Measurements from ENCODE around the gene EMP2.

EMP2 gene

DNA sequence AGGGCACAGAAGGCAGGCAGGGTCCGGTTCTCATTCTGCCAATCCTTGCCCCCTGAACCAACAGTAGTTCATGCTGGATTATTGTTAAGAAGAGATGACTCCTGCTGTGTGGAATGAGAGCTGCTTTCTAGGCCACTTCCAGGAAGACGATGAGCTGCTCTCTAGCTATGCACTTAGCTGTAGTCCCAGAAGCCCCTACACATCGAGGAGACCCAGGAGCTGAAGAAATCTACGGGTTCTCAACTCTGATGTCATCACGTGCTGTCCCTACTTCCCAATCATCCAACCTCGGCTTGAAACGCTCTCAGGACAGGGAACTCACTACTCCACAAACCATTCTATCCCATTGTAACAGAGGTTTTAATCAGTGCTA lies 29.0 kb upstream of the EMP2 start:
- DNase-seq: no peak

DNA sequence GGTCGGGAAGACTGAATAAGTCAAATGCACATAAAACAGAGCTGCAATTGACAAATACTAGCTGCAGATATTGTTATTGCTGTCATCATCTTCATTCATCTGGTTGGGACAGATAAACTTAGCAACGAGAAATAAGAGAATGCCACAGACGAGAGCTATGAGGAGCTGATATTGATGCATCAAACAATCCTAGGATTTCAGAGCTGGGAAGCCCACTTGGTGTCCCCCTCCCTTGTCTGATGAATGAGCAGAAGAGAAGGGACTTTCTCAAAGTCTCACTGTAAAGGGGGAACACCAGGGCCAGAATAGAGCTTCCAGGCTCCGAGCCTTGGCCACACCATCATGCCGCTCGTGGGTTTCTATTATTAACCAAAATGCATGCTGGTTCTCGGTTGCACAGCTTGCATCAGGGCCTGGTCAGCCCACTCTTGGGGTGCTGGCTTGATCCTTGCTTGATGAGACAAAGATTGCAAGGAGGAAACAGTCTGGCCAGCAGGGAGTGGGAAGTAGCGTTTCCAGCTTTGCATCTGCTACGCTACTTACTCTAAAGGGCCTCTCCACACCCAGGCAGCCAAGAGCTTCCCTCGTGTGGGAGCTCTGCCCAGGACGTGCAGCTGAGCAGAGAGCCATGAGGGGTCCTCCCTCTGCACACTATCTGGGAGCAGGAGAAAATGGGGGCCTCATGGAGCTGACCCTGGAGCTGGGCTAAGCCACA lies 28.4 kb upstream of the EMP2 start:
- peak; percentile 45 to 65 for DNase-seq

DNA sequence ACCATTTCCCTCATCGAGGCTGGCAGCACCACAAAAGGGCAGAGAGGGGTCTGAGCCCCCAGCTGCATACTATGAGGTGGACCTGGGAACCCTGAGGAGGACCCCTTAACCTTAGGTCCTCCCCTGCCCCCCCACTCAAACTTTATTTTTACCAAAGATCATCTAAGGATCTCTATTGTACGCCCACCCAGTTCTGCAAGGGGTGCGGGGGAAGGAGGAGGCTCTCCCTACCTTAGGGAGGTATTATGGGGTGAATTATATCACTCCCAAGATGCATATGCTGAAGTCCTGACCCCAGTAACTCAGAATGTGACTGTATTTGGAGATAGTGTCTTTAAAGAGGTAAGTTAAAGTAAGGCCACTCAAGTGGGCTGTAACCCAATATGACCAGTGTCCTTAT lies 26.8 kb upstream of the EMP2 start:
- no peak for DNase-seq

DNA sequence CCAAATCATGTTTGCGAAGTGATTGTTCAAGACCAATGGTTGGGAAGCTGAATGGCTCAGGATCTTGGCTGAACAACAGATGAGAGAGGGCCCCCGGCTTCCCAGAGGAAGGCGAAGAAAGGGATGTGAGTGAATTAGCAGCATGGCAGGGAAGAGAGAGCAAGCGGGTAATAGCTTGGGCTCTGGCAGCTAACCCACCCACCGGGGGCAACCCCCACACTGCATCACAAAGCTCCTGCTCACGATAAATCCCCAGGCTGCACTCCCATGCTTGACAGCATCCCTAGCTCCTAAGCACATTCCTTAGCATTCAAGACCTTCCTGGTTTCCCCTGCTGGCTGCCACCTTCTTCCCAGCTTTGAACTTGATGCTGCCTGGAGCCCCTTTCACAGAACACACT lies 26.2 kb upstream of the EMP2 start:
- no peak for DNase-seq

DNA sequence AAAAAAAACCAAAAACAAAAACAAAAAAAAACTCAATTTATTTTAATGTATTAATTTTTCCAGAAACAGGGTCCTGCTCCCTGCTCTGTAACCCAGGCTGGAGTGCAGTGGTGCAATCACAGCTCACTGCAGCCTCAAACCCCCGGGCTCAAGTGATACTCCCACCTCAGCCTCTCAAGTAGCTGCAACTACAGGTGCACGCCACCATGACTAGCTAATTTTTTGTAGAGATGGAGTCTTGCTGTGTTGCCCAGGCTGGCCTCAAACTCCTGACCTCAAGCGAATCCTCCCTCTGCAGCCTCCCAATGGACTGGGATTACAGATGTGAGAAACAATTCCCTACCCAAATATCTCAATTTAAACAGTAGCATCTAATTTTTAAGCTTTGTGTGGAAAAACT lies 25.2 kb upstream of the EMP2 start:
- no peak for DNase-seq

DNA sequence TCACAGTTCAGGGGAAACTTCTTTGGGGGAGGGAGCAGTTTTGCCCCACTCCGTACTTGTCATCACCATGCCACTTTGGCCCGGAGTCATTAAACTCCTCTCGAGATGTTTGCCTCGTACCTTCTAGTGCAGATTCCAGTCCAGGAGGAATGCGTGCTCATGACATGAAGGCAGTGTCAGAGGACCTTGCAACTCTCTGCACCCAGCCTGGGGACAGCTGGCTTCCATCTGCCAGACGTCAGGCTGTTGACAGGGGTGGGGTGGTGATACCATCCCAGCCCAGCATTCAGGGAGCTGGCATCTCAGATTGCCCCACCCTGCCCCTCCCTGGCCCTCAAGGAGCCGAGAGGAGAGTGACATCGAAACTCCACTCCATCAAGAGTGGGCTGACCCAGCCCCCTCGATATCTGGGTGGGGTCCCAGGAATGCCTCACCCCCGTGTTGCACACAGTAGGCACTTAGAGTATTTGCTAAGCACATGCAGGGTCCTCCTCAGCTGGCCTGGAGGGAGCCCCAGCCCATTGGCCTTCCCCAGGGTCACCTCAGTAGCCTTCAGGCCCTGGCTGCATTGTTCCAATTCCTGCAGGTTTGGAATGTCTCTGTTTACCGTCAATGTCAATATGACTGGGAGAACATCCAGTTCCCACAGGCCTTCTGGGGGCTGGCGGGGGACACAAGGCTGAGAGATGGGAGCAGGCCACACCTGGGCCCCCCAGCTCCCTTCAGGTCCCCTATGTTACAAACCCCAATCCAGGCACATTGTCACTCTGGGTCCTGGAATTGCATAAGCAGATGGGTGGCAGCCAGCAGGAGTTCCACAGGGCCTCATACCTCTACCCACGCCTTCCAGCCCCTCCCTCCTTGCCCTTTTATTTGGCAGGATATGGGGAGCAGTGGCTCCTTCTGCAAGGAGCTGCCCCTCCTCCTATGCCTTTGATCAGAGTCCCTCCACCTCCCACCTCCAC lies 21.3 kb upstream of the EMP2 start:
- no peak for DNase-seq

DNA sequence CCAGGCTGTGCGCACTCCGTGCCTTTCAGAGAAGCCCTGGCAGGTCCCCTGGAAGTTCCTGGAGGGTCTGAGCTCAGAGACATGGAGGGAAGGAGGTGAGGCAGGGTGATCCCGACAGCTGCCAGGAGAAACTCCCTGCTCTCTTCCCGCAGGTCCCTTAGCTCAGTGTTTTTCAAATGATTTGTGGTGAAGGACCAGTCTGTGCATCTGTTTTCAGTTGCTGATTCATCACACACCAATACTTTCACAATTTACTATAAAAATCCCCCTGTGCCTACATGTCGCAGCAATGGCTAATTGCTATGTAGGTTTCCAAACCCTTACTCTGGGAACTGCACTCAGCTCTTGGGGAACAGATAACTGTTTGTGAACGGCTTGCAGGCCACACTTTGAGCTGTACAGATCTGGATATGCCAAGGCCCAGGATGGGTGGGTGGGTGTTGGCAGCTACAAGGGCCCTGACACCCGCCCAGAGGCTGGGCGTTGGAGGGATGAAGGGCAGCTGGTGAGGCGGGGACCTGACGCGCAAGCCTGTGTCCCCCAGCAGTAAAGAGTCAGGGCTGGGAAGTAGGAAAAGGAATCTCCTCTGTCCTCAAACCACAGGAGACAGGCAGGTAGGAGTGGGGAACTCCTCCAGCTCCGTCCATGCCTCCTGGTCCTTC lies 20.5 kb upstream of the EMP2 start:
- peak in 1 of 2 donors; percentile 10 for DNase-seq

DNA sequence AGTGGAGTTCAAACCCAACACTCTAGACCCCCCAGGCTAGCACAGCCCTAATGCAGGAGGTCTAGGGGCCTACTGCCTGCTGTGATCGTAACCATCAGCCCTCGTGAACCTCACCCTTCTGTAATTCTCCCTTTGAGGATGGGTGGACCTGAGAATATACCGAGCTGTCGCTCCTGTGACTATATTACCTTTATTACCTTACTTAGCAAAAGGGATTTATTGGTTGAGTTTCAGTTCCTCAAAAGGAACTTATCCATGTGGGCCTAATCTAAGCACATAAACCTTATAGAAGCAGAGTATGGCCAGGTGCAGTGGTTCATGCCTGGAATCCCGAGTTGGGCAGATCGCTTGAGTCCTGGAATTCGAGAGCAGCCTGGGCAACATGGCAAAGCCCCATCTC lies 19.2 kb upstream of the EMP2 start:
- no peak for DNase-seq

DNA sequence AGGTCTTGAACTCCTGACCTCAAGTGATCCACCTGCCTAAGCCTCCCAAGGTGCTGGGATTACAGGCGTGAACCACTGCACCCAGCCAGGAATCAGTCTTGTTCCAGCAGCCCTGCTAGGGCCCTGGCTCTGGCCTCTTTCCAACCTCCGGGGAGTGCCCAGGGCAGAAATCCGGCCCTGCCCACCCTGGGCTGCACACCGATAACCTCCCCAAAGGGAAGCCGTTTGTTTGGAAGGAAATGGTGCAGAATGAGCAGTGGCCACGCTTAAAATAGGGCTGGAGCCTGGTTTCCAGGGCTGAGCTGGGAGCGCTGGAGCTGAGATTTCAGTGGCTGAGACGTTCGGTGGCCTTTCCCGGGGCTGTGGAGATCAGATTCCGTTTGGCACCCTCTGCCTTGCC lies 17.8 kb upstream of the EMP2 start:
- no peak for DNase-seq

DNA sequence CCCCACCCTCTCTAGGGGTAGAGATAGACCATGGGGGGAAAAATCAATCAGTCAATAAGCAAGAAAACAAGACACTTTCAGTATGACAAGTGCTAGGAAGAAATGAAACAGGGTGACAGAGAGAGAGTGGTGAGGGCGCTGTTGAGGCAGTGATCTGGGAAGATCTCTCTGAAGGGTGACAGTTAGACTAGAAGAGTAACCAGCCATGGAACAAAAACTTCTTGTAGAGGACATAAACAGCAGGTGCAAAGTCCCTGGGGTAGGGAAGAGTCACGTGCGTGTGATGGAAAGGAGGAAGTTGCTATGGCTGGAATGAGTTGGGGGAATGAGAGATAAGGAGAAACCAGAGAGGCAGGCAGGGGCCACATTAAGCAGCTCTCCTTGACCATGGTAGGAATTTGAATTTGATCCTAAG lies 16.8 kb upstream of the EMP2 start:
- DNase-seq: no peak

DNA sequence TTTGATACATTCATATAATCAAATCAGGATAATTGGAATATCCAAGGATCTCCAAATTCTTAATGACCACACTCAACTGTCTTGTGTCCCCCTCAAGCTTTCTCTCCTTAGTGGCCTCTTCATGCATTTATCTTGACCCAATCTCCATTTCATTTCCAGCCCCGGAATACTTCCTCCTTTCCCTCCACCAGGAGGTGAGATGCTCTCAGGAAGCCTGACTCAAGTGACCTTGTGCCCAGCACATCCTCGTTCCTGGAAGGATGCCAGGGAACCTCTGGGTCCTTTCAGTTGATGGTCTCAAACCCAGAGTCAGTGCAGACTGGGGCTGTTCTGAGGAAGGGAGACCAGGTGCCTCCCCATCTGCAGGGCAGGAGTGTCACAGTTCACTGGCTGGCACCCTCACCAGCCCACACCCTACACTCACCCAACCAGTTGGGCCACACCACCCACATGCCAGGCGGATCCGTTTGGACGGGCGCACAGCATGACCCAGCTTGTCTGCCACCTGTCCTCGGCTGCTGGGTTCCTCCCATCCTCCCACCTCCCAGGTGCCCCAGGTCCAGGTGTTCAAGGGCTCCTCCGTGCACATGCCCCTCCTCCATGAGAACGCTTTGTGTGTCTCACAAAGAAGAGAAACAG lies 14.0 kb upstream of the EMP2 start:
- DNase-seq: no peak

DNA sequence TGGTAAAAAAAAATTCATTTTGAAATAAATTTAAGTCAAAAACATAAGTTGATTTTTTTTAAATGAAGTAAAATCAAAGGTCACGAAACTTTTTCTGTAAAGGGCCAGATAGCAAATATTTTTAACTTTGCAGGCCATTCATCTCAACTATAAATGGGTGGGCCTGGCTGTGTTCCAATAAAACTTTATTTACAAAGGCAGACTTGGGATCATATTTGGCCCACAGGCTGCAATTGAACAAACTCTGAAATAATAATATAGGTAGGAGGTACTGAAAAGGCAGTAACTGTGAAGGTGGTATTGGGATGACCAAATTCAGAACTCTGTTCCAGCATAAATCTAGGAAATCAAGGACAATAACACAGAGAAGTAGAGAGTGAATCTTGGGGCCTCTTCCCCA lies 12.2 kb upstream of the EMP2 start:
- no peak for DNase-seq

DNA sequence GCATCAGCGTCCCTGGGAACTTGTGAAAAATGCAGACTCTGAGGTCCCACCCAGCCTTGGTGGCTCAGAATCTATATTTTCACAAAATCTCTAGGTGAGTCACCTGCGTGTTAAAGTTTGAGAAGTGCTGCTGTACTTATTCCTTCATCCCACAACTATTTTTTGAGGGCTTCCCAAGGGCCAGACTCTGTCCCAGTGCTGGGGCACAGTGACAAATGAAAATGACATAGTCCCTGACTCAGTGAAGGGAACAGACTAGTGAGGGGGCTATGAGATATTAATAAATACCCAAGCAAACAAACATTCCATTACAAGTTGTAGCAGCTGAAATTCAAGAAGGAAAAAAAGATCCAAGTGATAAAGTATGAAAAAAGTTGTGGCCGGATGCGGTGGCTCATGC lies 9.9 kb upstream of the EMP2 start:
- DNase-seq: no peak

DNA sequence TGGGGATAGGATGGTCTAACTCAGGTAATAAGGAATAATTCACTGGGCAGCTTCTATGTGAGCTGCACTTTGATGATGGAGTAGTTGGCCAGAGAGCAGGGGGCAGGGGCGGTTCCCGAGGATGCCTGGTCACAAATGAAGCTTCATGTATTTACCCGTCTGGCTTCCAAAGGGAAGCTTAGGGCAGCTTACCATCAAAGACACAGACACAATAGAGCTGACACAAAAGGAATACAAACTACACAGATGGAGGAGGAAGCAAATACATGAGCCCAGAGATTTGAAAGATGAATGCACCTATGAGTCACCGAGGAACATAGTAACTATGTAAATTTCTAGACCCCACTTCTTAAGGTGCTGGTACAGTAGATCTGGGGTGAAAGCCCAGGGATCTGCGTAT lies 8.7 kb upstream of the EMP2 start:
- DNase-seq: no peak

DNA sequence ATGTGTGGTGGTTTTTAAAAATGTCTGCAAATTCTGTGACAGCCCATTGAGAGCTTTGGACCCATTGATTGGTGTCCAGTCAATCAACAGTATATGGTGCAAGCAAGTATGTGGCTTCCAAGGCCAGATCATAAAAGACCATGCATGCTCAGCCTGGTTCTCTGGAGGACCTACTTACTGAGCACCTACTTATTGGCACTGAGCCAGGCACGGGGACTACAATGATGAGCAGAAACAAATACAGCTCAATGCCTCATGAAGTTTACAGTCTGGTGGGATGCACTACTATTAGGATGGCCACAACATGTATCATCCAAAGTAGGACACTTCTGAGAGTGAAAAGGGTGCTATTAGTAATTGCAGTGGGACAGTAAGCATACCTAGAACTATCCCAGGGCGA lies 7.2 kb upstream of the EMP2 start:
- no peak for DNase-seq

DNA sequence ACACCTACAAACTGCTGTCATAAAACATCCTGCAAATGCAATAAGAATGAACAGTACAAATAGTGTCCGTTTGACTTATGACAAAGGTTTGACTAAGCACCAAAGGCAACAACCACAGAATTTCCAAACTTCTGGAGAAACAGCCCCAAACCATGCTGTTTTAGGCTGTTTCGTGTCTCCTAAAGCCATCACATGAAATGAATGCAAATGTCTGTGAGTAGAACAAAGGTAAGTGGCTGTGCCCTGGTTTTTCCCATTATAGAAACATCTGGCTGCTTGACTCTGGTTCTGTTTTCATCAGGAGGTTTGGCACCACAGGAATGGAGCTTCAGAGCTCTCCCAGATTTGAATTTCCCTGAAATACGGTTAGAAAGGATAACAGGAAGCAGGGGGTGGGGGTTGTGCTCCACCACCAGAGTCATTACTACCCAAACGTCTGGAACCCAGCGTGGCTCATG lies 4.6 kb upstream of the EMP2 start:
- peak in 1 of 2 donors; percentile 11 for DNase-seq

DNA sequence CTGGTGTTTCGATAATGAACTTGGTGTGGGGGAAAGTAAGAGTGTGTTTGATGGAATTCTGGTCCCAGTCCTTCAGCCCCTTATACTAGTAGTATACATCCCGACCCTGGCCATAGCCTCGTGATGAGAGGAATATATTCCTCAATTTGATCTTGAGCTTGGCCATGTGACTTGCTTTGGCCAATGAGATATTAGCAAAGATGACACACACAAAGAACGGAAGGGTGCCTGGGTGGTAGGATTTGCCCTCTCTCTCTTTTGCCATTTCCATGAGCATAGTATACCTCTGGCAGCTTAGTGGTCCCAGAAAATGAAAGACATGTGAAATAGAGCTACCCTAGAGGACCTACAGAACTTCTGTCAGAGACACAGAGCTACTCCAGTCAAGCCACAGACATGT lies 2.9 kb upstream of the EMP2 start:
- DNase-seq: no peak

DNA sequence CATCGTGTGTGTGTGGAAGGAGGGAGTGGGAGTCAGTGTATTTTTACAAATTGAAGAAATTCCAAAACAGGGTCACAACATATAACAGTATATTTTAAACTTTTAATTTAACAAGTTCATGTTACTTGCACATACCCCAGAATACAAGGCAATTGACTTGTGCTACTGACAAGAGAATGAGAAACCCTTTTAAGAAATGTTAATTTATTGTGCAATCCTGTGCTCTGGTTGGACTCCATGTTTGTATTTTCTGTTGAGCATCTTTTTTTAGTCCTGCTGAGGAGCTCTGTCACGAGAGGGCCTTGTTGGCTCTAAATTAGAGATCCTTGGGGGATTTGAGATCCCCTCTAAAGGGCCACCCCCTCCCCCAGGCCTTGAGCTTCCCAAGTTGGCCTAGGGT lies 1.1 kb upstream of the EMP2 start:
- no peak for DNase-seq

DNA sequence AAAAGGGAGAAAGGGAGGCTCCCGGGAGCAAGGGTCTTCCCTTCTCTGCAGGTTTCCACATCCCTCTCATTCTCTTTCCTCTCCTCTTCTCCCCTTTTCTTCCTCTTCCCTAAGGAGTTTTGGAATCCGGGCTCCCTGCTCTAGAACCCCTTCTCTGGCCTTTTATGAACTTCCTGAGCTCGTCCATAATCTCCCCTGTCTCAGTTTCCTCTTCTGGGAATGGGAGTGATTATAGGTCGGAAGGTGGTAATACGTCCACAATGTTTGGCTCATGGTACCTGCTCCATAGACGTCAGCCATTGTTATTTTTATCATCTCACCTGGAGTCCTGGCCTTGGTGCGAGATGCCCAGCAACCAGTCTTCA lies 467 bp upstream of the EMP2 start:
- no peak for DNase-seq

DNA sequence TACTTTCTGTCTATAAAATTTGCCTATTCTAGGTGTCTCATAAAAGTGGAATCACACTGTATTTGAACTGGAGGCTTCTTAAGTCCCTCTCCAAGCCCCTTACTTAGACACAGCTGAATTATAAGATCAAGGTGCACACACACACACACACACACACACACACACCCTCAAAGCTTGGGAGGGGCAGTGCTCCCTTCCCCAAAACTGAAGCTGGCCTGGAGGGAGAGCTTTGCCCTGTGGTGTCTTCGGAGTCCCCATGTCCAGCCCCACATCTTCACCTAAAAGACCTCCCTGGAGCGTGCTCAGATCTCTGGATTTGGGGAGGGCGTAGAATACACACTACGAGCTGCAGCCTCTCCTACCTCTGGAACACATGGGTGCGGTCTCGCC lies 828 bp downstream of the EMP2 start:
- DNase-seq: no peak

DNA sequence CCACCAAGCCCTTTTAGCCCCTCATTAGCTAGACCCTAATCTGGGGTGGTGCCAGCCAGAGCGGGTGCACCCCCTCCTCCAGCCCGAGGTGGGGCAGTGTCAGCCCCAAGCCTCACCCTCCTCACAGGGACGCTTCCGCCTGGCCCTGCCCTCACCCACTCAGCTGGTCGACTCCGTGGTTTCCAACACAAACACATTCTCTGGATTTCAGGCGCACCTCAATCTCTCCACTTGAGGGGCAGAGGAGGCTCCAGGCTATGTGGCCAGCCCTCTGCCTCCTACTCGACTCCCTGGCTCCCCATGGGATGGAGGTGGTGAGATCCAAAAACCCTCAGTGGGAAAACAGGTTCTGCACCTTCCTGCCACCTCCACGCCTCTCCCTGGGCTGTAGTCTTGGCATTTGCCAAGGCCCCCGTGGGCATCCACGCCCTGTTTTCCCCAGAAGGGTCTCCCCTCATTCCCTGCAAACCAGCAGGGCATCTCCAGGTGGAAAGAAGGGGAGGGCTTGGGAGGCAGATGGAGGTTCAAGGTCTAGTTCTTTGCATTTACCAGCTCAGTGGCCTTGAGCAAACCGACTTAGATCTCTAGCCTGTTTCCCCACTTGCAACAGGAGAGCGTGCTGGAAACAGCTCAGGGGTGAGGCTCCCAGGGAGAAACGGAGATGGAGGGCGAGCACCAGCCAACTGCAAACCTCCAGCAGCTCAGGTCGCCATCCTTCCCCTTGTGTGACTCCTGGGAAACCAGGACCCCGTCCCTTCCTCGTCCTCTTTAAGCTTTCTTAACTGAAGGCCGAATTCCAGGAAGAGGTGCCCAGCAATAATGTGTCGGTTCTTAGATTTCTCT lies 1.7 kb downstream of the EMP2 start:
- no peak for DNase-seq
